Mesenteric fat pad (tissue), 1 donor: Measurements from ENCODE around the gene SH2D7. TPM values are rescaled to one million over a fixed set of nuclear protein-coding genes. Genes with fewer than 3 reads are reported as not detected.

Source experiments
- DNase-seq: peaks from one replicate; pipeline ENCODE4 v3.0.0-alpha.2; 2020; ENCODE audit warnings: low spot score
- total RNA-seq: library from RNA; stranded (reverse); fragmentation: NEBNext Ultra II Directional; extraction: Animal tissue kit (Norgen Biotek cat#: 25700); gene quantifications from one replicate; pipeline ENCODE4 v1.2.1, GENCODE V29; 2021
- donor health status: DM: yes; HTN: yes; CAD: no.

The SH2D7 gene
- total RNA-seq, 1 donor from 2014 or later = not detected

DNA sequence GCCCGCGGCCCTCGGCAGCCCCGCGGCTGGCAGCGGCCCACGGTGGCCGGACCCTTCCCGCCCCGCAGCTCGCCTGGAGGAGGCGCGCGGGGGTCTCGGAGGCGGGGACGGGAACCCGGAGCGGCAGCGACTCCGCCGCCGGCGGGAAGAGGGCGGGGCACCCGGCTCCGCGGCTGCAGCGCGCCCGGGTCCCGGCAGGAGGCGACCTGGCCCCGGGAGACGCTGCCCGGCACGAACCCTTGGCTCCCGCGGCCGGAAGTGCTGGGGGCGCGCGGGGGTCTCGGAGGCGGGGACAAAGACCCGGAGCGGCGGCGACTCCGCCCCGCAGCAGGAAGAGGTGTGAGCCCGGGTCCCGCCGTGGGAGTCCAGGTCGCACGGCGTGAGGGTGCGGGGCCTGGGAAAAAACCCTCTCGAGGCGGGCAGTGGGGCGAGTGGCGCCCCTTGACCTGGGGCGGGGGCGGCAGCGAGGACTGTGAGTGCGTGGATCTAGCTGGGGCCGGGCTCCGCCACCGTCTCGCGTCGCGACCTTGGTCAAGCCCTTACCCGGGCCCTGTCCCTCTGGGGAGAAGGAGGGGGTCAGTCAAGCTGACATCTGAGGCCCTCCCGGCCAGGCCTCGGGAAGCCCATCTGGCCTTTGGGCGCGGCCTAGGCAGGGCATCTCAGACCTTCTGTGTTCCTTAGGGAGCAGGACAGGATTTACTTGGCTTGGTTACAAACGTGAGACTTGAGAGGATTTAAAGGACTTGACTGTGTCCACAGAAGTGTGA, 39.1 kb downstream of the SH2D7 start, which contains the start of gene CIB2:
TSS of gene CIB2 (minus strand) at position 151 of the 767 bp plus-strand sequence. CDS start 230 bp downstream, outside the sequence.
- peak; percentile 93 for DNase-seq

DNA sequence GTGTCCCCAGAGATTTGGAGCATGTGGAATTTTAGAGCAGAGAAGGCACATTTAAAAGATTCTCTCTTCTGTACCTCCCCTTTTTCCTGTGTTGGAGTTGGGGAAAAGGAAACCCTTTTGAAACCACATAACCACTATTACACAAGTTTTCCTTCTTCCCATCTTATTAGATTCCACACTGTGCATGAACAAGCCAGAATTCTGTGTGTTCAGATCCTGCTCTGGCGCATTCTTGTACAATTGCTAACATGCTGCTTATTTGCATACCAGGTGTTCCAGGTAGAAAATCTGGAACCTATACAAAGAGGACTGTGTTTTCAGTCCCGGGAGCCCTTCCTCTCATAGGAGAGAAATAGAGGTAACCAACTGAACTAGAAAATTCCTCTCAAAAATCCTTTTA, 41.4 kb downstream of the SH2D7 start:
- DNase-seq = no peak

DNA sequence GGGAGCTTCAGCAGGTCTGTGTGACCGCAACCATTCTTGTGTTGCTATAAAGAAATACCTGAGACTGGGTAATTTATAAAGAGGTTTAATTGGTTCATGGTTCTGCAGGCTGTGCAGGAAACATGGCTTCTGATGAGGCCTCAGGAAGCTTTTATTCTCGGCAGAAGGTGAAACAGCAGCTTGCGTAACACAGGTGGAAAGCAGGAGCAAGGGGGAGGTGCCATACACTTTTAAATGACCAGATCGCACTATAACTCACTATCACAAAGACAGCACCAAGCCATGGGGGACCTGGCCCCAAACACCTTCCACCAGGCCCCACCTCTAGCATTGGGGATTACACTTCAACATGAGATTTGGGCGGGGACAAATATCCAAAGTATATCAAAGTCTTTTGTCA, 47.2 kb downstream of the SH2D7 start:
- peak; percentile 8 for DNase-seq

DNA sequence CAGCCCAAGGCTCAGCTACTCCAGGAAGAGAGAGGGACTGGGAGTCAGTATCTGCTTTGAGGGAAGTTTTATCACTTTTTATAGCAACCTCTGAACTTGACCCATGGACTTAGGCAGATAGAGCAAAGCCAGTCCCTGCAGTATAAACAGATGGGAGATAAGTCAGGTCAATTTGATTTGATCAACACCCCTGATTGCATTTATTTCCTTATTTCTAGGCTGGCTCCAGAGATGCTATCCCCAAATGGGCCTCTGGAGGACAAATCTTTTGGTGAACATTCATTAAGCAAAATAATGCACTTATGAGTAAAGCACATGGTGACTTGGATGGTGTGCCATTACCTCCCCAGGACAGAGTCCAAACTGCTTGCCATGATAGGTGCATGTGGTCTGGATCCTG, 47.9 kb downstream of the SH2D7 start:
- no peak for DNase-seq

DNA sequence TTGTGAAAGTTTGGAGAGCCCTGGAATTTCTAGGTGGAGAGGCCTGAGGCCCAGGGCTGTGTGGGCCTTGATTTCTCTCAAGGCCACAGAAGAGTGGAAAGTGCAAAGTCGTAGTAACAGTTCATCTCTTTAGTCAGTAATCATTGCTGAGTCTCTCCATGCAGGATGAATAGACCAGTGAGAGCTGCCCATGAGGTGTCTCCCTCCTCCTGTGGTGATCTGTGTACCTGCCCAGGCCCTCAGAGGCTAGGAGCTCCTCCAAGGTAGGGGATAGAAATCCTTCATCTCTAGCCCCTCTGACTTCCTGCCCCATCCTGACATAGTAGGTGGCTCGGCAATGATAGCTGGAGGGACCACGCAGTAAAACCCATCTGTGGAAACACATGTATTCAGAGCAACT, 50.0 kb downstream of the SH2D7 start:
- peak; percentile 57 for DNase-seq

DNA sequence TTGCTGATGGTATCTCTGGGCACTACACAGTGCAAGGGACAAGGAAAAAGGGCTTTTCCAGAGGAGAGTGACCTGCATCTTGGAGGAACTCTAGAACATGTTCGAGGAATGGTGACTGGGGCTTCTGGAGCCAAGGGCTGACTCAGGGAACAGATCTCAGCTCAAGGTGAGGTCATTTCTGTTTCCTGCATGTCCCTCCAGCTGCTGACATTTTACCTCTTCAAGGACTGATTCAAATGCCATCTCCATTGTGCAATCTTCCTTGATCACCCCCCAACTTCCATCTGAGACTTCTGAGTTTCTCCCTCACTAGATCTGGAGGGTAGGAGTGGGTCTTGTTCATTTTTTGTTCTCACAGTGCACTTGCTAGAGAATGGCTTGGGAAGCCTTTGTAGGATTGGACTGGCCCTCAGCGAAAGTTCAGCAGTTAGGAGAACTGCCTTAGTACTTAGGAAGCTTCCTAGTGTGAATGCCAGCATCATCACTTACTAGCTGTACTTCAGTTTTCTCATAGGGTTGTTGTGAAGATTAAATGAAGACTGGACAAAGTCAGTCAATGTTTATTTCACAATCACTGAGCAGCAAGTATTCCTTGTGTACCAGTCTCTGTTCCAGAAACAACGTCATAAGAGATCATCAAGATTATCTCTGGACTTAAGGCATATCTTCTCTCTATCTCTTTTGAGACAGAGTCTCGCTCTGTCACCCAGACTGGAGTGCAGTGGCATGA, 54.2 kb downstream of the SH2D7 start:
- peak; percentile 30 for DNase-seq

DNA sequence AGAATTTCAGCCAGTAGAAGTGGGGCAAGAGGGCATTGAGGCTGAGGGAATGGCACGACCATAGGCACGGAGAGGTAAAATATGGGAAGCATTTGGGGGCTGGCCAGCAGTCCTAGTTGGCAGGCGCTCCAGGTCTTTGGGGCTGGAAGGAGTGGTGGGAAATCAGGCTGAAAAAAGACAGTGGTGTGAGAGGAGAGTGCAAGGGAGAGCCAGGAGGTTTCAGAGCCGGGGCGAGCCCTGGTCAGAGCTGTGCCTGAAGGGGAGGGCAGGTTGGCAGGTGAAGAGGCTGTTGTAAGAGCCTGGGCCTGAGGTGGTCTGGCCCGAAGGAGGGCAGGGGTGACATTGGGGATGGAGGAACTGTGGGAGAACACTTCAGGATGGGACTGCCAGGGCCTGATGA, 55.2 kb downstream of the SH2D7 start:
- DNase-seq = peak; percentile 18

DNA sequence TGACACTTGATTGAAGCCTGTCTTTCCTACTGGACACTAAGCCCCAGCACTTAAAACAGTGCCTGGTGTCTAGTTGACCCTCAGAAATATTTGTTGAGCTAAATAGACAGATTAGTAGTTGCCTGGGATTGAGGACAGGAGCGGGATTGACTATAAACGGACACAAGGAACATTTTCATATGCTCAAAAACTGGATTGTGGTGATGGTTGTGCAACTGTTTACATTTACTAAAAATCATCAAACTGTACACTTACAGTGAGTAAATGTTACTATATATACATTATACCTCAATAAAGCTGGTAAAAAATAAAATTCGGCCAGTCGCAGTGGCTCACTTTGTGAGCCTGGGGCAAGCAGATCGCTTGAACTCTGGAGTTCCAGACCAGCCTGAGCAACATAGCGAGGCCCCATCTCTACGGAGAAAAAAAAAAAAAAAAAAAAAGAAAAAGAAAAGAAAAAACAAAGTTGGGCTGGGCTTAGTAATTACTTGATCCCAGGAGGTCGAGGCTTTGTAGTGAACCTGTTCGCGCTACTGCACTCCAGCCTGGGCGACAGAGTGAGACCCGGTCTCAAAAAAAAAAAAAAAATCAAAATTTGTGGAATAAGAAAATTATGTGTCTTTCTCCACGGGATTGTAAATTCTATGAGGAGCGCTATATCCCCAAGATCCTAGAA, 56.2 kb downstream of the SH2D7 start:
- DNase-seq = peak; percentile 8

DNA sequence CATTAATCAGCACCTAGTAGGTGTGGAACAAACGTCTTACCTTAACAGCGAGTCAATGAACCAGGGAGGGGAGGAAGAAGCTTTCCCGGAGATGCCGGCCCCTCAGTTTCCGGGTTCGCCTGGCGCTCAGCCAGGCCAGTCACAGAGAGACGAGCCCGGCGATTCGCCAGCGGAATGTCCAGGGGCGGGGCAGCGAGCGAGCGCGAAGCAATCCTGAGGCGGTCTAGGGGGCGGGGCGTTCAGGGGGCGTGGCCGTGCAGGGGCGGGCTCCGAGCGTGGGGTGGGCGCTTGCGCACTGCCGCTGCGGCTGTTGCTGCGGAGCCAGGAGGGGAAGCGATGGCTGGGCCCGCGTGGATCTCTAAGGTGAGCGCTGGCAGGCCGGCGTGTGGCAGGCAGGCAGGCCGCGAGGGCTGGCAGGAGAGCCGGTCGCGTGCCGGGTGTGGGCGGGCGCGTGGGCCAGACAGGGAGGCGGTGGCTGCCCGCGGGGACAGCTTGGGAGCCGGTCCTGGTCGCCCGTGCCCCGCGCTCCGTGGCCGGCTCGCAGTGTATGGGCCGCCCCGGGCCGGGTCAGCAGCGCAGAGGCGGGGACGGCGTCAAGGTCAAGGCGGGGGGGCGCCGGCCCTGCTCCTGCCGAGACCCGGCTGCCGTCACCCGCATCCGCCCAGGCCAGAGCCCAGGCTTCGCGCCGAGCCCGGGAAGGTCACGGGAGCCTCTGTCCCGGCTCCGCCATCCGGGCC, 56.9 kb downstream of the SH2D7 start, which contains the start of gene IDH3A:
TSS of gene IDH3A (plus strand) at position 295 of the 737 bp plus-strand sequence. CDS start at position 337, 42 bp downstream.
- DNase-seq = peak; percentile 100

DNA sequence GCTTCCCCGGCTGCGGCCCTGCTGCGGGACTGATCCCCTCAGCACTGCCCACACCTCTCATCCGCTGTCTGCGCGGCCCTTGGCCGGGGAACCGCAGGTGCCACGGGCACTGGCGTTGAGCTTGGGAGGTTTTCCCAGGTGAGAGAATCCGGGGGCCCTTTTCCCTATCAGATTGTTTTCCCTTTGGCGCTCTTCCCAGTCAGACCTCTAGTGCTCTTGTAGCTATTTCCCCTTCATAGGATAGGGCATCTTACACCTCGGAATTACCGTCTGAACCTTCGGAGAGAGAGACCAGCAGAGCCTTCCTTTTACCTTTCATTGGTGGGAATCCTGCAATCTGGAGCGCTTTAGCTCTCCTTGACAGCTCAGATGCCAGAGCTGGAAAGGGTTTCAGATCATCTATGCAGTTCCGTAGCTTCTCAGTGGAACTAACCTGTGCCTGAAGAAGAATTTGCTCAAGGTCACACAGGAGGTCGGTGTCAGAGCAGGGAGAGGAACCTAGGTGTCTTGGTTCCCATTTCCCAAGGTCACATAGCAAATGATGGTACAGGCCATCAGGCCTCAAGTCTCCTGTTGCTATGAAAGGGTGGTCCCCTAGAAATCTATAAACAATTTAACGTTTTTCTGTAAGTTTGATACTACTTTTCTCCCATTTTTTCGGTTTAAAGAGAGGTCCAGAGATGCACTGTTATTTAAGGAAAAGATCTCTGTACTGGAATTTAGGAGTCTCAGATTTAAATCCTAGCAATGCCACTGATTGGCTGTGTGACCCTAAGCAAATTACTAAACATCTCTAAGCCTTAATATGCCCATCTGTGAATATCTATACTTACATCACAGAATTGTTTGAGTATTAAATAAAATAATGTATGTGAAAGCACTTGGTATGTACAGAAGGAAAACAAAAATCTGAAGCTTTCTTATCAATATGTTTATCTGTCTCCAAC, 57.7 kb downstream of the SH2D7 start:
- DNase-seq = peak; percentile 1

DNA sequence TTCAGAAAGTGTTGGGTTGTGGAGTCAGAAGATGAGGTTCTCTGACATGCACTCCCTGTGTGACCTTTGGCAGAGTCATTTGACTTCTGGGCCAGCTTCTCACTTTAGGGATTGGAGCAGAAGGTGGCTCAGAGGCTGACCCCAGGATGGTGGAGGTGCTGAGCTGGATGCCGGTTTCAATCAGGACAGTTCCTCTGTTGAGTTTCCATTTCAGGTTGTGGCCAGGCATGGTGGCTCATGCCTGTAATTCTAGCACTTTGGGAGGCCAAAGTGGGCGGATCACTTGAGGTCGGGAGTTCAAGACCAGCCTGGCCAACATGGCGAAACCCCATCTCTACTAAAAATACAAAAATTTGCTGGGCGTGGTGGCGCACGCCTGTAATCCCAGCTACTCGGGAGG, 58.7 kb downstream of the SH2D7 start:
- peak; percentile 41 for DNase-seq

Other genes starting within 250 kb of the SH2D7 start
- 82.0 TPM for gene TBC1D2B, start 14.8 kb upstream of the SH2D7 start, total RNA-seq
- 5.5 TPM for gene CIB2, start 38.9 kb downstream of the SH2D7 start, total RNA-seq
- gene IDH3A, start 56.8 kb downstream of the SH2D7 start, total RNA-seq = 105 TPM
- not detected for gene ACSBG1, start 142.0 kb downstream of the SH2D7 start, total RNA-seq
- 21.4 TPM for gene DNAJA4, start 172.0 kb downstream of the SH2D7 start, total RNA-seq
- gene SKIC8, start 207.0 kb downstream of the SH2D7 start, total RNA-seq = 50.9 TPM
- gene CRABP1, start 247.8 kb downstream of the SH2D7 start, total RNA-seq = not detected